Ovary (tissue), 3 donors: ENCODE data around the gene AGMAT.

ENCODE experiments used
- EP300 ChIP-seq: sonication (generic); formaldehyde crosslinking; IDR thresholded peaks from one replicate; pipeline ENCODE4 v1.6.1; 2017; ENCODE audit warnings: antibody characterized with exemption
- POLR2A ChIP-seq: fragments of 450-650 bp; IDR thresholded peaks from one replicate; pipeline ENCODE4 v1.6.1; 2017; ENCODE audit warnings: antibody characterized with exemption, mild to moderate bottlenecking, moderate library complexity
- TF ChIP-seq, protein P1 (sequence below), 3 donors: fragments of 450-650 bp in 2 of 3; fragments of 200-600 bp in 1 of 3; IDR thresholded peaks; one replicate each; pipeline versions ENCODE4 v1.5.1 to v1.8.0; 2016 to 2022; ENCODE audit warnings: antibody characterized with exemption in 3 of 3, mild to moderate bottlenecking in 1 of 3
- donor health status: DM: no; HTN: no; CAD: no.

DNA sequence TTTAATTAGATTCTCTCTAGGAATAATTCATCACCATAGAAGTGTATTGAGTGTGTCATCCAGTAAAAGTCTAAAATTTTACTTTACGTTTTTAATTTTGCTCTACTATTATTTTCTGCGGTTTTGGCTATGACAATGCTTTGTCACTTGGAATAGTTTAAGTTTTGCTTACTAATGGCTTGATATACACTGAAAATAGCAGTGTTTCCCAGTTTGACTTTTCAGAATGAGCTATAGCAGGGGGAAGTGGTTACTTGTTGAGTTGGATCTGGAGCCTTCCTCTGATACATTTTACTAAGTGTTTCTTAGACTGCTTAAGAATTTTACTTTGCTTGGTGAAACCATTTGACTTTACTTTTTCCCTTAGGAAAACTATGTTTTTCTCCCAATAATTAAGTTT, 53.2 kb downstream of the AGMAT start:
- TF ChIP-seq, protein P1, sequence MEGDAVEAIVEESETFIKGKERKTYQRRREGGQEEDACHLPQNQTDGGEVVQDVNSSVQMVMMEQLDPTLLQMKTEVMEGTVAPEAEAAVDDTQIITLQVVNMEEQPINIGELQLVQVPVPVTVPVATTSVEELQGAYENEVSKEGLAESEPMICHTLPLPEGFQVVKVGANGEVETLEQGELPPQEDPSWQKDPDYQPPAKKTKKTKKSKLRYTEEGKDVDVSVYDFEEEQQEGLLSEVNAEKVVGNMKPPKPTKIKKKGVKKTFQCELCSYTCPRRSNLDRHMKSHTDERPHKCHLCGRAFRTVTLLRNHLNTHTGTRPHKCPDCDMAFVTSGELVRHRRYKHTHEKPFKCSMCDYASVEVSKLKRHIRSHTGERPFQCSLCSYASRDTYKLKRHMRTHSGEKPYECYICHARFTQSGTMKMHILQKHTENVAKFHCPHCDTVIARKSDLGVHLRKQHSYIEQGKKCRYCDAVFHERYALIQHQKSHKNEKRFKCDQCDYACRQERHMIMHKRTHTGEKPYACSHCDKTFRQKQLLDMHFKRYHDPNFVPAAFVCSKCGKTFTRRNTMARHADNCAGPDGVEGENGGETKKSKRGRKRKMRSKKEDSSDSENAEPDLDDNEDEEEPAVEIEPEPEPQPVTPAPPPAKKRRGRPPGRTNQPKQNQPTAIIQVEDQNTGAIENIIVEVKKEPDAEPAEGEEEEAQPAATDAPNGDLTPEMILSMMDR (IDR thresholded peaks at IDR 0.05) = no peak
- TF ChIP-seq POLR2A = no peak
- TF ChIP-seq EP300 = no peak
